GM12891 (cell line): Measurements from ENCODE around the gene ZSCAN16.

ENCODE experiments used
- POLR2A ChIP-seq: IDR thresholded peaks from 2 replicates; pipeline ENCODE4 v1.6.1; 2011; ENCODE audit warnings: low read depth, low read length, control low read depth
- POLR2AphosphoS5 ChIP-seq: IDR thresholded peaks from 2 replicates; pipeline ENCODE4 v1.6.1; 2011; ENCODE audit warnings: low read depth, low read length, control low read depth

- TF ChIP-seq POLR2A (no peak), POLR2AphosphoS5 (no peak)
These were observed 12.4 kb upstream of the ZSCAN16 start for GRCh38 chr6:28111964-28112363.
